ENCODE measurements around the gene TTC24.
"Not testable (repeated sequence)": the region's sequence is repeated elsewhere in the genome, so short reads cannot be mapped to it uniquely, and the experiment has no call there.

The TTC24 gene

GRCh38 chr1:156612666-156613065, 33.1 kb downstream of the TTC24 start:
- DNase-seq: no peak

GRCh38 chr1:156615946-156616345, 36.4 kb downstream of the TTC24 start:
- no peak for DNase-seq

GRCh38 chr1:156616463-156616862, 36.9 kb downstream of the TTC24 start:
- DNase-seq: no peak

- DNase-seq: no peak
Measured at GRCh38 chr1:156618853-156619581, 39.5 kb downstream of the TTC24 start, which contains the start of gene HAPLN2. Gene HAPLN2, plus strand, starts transcription at chr1:156619415. Its CDS starts 4,076 bp downstream, at chr1:156623491.

GRCh38 chr1:156619582-156619955, 40.0 kb downstream of the TTC24 start:
- DNase-seq: no peak

GRCh38 chr1:156622581-156623297, 43.2 kb downstream of the TTC24 start:
- DNase-seq: no peak

- peak; percentile 18 to 35 for DNase-seq
Measured at GRCh38 chr1:156623946-156624813, 44.7 kb downstream of the TTC24 start.

- DNase-seq: no peak
Measured at GRCh38 chr1:156624814-156625435, 45.4 kb downstream of the TTC24 start.

- DNase-seq: peak; percentile 56 to 67
Measured at GRCh38 chr1:156625436-156626078, 46.0 kb downstream of the TTC24 start.

GRCh38 chr1:156626079-156626438, 46.5 kb downstream of the TTC24 start:
- DNase-seq: no peak

- DNase-seq: peak; percentile 17 to 57
Measured at GRCh38 chr1:156627313-156627880, 47.9 kb downstream of the TTC24 start.

GRCh38 chr1:156629823-156630449, 50.4 kb downstream of the TTC24 start:
- DNase-seq: no peak

GRCh38 chr1:156631152-156631551, 51.6 kb downstream of the TTC24 start:
- not testable (repeated sequence) for DNase-seq

GRCh38 chr1:156632355-156632754, 52.8 kb downstream of the TTC24 start:
- no peak for DNase-seq
